A673 (cell line): ENCODE data around the gene KRTAP13-3.
A peak's percentile ranks its signal among the peaks of the same experiment; 100 is the strongest.

ENCODE experiments used
- EZH2 ChIP-seq: fragments of 200-600 bp; sonication (generic); IDR thresholded peaks from 2 replicates; pipeline ENCODE4 v1.6.1; 2017; ENCODE audit warnings: borderline replicate concordance, low read depth, mild to moderate bottlenecking, mixed read lengths, antibody characterized with exemption, low read length; ENCODE audit not compliant: poor library complexity, severe bottlenecking
- TF ChIP-seq, protein P1 (sequence below): fragments of 300-800, 200-600 bp; sonication (generic); conservative IDR thresholded peaks from 2 replicates; pipeline ENCODE4 v1.5.1; 2017; ENCODE audit warnings: low read depth, mild to moderate bottlenecking, antibody characterized with exemption, low read length, moderate library complexity, mixed read lengths

GRCh38 chr21:30408782-30409494 lies 16.8 kb downstream of the KRTAP13-3 start:
- no peak for TF ChIP-seq EZH2
- TF ChIP-seq, protein P1, sequence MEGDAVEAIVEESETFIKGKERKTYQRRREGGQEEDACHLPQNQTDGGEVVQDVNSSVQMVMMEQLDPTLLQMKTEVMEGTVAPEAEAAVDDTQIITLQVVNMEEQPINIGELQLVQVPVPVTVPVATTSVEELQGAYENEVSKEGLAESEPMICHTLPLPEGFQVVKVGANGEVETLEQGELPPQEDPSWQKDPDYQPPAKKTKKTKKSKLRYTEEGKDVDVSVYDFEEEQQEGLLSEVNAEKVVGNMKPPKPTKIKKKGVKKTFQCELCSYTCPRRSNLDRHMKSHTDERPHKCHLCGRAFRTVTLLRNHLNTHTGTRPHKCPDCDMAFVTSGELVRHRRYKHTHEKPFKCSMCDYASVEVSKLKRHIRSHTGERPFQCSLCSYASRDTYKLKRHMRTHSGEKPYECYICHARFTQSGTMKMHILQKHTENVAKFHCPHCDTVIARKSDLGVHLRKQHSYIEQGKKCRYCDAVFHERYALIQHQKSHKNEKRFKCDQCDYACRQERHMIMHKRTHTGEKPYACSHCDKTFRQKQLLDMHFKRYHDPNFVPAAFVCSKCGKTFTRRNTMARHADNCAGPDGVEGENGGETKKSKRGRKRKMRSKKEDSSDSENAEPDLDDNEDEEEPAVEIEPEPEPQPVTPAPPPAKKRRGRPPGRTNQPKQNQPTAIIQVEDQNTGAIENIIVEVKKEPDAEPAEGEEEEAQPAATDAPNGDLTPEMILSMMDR = peak; percentile 84
